ENCODE results near the gene RABL3. TPM values are rescaled to one million over a fixed set of nuclear protein-coding genes. Genes with fewer than 3 reads are reported as not detected.

RABL3 gene, protein sequence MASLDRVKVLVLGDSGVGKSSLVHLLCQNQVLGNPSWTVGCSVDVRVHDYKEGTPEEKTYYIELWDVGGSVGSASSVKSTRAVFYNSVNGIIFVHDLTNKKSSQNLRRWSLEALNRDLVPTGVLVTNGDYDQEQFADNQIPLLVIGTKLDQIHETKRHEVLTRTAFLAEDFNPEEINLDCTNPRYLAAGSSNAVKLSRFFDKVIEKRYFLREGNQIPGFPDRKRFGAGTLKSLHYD
- total RNA-seq, result 13.7 and 19.2 TPM in 2 replicates

DNA sequence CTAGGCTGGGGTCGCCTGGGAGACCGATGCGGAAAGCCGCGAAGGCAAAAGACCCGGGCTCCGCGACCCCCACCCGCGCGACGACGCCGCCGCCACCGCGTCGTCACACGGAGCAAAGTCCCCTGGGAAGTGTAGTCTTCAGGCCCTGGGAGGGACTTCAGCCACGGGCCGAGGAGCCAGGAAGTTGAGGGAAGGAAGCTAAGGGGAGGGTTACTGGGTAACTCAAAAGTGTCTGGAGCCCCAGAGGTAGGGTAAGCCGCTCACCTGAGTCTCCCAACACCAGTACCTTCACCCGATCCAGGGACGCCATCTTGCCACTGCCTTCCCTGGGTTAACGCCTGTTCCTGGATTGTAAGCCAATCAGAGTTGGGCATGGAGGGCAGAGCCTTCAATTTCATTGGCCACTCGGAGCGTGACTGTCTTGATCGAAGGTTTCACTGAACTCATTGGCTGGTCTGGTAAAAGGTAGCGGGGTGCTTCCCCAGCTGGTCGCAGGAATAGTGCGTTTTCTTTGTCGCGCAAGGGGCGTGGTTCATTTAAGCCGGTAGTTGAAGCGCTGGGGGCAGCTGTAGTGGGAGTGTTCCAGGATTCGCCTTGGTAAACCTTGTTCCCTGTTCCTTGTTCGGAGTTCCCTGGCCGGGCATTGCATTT, at the start of gene RABL3, which contains the start of gene GTF2E1:
TSS of gene RABL3 (minus strand) at position 319 of the 651 bp plus-strand sequence. CDS start at position 310, 9 bp downstream.
TSS of gene GTF2E1 (plus strand) at position 547 of the 651 bp plus-strand sequence. CDS start 7,809 bp downstream, outside the sequence.

DNA sequence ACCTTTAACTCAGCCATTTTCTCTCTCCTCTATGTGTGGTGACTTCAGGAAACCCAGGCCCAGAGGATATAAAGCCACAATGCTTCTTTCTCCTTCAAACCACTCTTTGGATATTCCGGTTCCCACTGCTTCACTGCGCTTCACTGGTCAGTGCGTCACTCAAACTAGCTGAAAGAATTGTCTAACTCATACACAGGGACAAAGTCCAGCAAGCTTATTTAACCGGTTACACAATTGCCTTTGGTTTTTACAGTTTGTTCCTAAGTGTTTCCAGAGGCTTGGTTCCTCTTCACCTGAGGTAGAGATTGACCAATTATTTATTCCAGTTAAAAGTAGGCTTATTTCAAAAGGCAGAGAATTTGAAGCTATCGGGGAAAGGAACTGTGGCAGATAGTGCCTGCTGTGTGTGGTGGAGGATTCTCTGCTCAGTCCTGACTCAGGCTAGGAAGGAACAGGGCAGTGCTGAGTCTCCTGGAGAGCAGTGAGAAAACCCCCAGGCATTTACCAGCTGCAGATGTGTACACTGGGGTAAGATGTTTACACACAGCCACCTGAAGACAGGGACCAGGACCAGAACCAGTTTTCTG, 60.1 kb downstream of the RABL3 start, which contains the start of gene HGD:
TSS of gene HGD (minus strand) at position 145 of the 587 bp plus-strand sequence. CDS start at position 17, 128 bp downstream.

Other genes with a start within 250 kb of the RABL3 start
- gene NDUFB4, start 146.2 kb downstream of the RABL3 start, total RNA-seq, result 118 and 161 TPM in 2 replicates
- gene HGD, start 60.3 kb downstream of the RABL3 start, total RNA-seq, result 0.13 and 0.20 TPM in 2 replicates
- 12.2 and 24.5 TPM in 2 replicates for gene GTF2E1, start 228 bp upstream of the RABL3 start, total RNA-seq
- not detected in 2 replicates for gene STXBP5L, start 165.7 kb upstream of the RABL3 start, total RNA-seq